SK-N-SH treated with all-trans-retinoic acid at 6 μM for 48 hours (cell line): ENCODE results near the gene PLPP1.

Source experiments
- ATAC-seq: fragments of 200-7000 bp; cut with Tn5 transposase; 3 replicates; pipeline ENCODE4 v1.9.1; 2020; ENCODE audit warnings: mild to moderate bottlenecking, moderate library complexity
- ARNTL ChIP-seq: fragments of 450-650 bp; formaldehyde crosslinking; IDR thresholded peaks from 2 replicates; pipeline ENCODE4 v1.5.0; 2020; ENCODE audit warnings: low read depth, mild to moderate bottlenecking, moderate library complexity, borderline replicate concordance
- BACH2 ChIP-seq: fragments of 250-450 bp; sonication (Bioruptor Pico); IDR thresholded peaks from 2 replicates; pipeline ENCODE4 v1.9.0; 2021; ENCODE audit warnings: mild to moderate bottlenecking, borderline replicate concordance
- CREB5 ChIP-seq: fragments of 250-450 bp; sonication (Bioruptor Pico); IDR thresholded peaks from 2 replicates; pipeline ENCODE4 v1.5.1; 2020; ENCODE audit warnings: low read depth, mild to moderate bottlenecking, moderate library complexity
- CSRNP3 ChIP-seq: fragments of 250-450 bp; sonication (Bioruptor Pico); IDR thresholded peaks from 2 replicates; pipeline ENCODE4 v1.5.1; 2021; ENCODE audit warnings: mild to moderate bottlenecking, moderate library complexity
- ESRRG ChIP-seq: fragments of 250-450 bp; sonication (Bioruptor Pico); IDR thresholded peaks from 2 replicates; pipeline ENCODE4 v1.6.1; 2021; ENCODE audit warnings: mild to moderate bottlenecking
- GLIS3 ChIP-seq: fragments of 250-450 bp; sonication (Bioruptor Pico); IDR thresholded peaks from 2 replicates; pipeline ENCODE4 v1.5.0; 2020; ENCODE audit warnings: mild to moderate bottlenecking, moderate library complexity
- ISL1 ChIP-seq: fragments of 250-450 bp; sonication (Bioruptor Pico); IDR thresholded peaks from 2 replicates; pipeline ENCODE4 v2.1.2; 2022; ENCODE audit warnings: mild to moderate bottlenecking, moderate library complexity
- OSR1 ChIP-seq: fragments of 250-450 bp; sonication (Bioruptor Pico); IDR thresholded peaks from 2 replicates; pipeline ENCODE4 v1.8.0; 2022; ENCODE audit warnings: moderate library complexity, mild to moderate bottlenecking, inconsistent platforms
- PATZ1 ChIP-seq: fragments of 250-450 bp; sonication (Bioruptor Pico); IDR thresholded peaks from 2 replicates; pipeline ENCODE4 v1.8.0; 2020; ENCODE audit warnings: mild to moderate bottlenecking, moderate library complexity, borderline replicate concordance
- POU6F1 ChIP-seq: fragments of 250-450 bp; sonication (Bioruptor Pico); IDR thresholded peaks from 2 replicates; pipeline ENCODE4 v1.8.0; 2021; ENCODE audit warnings: low read depth, mild to moderate bottlenecking, moderate library complexity, borderline replicate concordance
- PPARA ChIP-seq: fragments of 250-450 bp; sonication (Bioruptor Pico); IDR thresholded peaks from 2 replicates; pipeline ENCODE4 v1.5.0; 2020; ENCODE audit warnings: mild to moderate bottlenecking, borderline replicate concordance
- RARB ChIP-seq: fragments of 250-450 bp; sonication (Bioruptor Pico); IDR thresholded peaks from 2 replicates; pipeline ENCODE4 v1.8.0; 2021; ENCODE audit warnings: mild to moderate bottlenecking, moderate library complexity
- TCF4 ChIP-seq: fragments of 250-450 bp; sonication (Bioruptor Pico); IDR thresholded peaks from 2 replicates; pipeline ENCODE4 v1.8.0; 2021; ENCODE audit warnings: mild to moderate bottlenecking, moderate library complexity, borderline replicate concordance
- TOX ChIP-seq: fragments of 250-450 bp; sonication (Bioruptor Pico); IDR thresholded peaks from 2 replicates; pipeline ENCODE4 v1.8.0; 2021; ENCODE audit warnings: mild to moderate bottlenecking, moderate library complexity, borderline replicate concordance
- TSHZ2 ChIP-seq: fragments of 250-450 bp; sonication (Bioruptor Pico); IDR thresholded peaks from 2 replicates; pipeline ENCODE4 v1.5.0; 2020; ENCODE audit warnings: mild to moderate bottlenecking, moderate library complexity
- ZFP3 ChIP-seq: fragments of 250-450 bp; sonication (Bioruptor Pico); IDR thresholded peaks from 2 replicates; pipeline ENCODE4 v1.5.0; 2020; ENCODE audit warnings: mild to moderate bottlenecking, moderate library complexity
- ZNF565 ChIP-seq: fragments of 450-650 bp; formaldehyde crosslinking; conservative IDR thresholded peaks from 2 replicates; pipeline ENCODE4 v1.5.0; 2020; ENCODE audit warnings: low read depth, mild to moderate bottlenecking, moderate library complexity
- ZNF70 ChIP-seq: fragments of 450-650 bp; formaldehyde crosslinking; IDR thresholded peaks from 2 replicates; pipeline ENCODE4 v1.5.0; 2020; ENCODE audit warnings: mild to moderate bottlenecking, moderate library complexity
- ZNF8 ChIP-seq: fragments of 450-650 bp; formaldehyde crosslinking; IDR thresholded peaks from 2 replicates; pipeline ENCODE4 v1.5.0; 2020; ENCODE audit warnings: mild to moderate bottlenecking, moderate library complexity

The PLPP1 gene

GRCh38 chr5:55413644-55414043, 121.1 kb downstream of the PLPP1 start:
- no peak for ATAC-seq
- TF ChIP-seq TCF4 (CRISPR knock-in tag) (no peak), PPARA (CRISPR knock-in tag) (no peak), PATZ1 (CRISPR knock-in tag) (no peak), ESRRG (no peak), OSR1 (CRISPR knock-in tag) (no peak), BACH2 (CRISPR knock-in tag) (no peak), CSRNP3 (CRISPR knock-in tag) (no peak), ARNTL (CRISPR knock-in tag) (no peak), ZNF70 (CRISPR knock-in tag) (no peak), ZNF8 (no peak), TOX (CRISPR knock-in tag) (no peak), ZNF565 (CRISPR knock-in tag) (no peak), TSHZ2 (CRISPR knock-in tag) (no peak)

- no peak for TF ChIP-seq TCF4 (CRISPR knock-in tag)
- no peak for TF ChIP-seq ISL1 (CRISPR knock-in tag)
- no peak for TF ChIP-seq GLIS3
- no peak for TF ChIP-seq PATZ1 (CRISPR knock-in tag)
- TF ChIP-seq ZFP3 (CRISPR knock-in tag): no peak
- TF ChIP-seq TSHZ2 (CRISPR knock-in tag): no peak
- TF ChIP-seq POU6F1: no peak
- TF ChIP-seq BACH2 (CRISPR knock-in tag): no peak
- TF ChIP-seq ZNF565 (CRISPR knock-in tag): no peak
- TF ChIP-seq PPARA (CRISPR knock-in tag): no peak
- no peak for TF ChIP-seq RARB
- TF ChIP-seq CREB5 (CRISPR knock-in tag): no peak
- ATAC-seq: no peak
These were observed 122.9 kb downstream of the PLPP1 start for GRCh38 chr5:55411876-55412275.
